B cell (primary cell): ENCODE measurements around the gene RALB. TPM values are rescaled to one million over a fixed set of nuclear protein-coding genes. Genes with fewer than 3 reads are reported as not detected.

Source experiments
- ATAC-seq: fragments of 200-7000 bp; cut with Tn5 transposase; one replicate; pipeline ENCODE4 v1.10.0; 2021; ENCODE audit warnings: low read depth, mild to moderate bottlenecking, moderate number of reproducible peaks, moderate library complexity
- CTCF ChIA-PET: fragments of 350-600 bp; sonication (Branson Sonifier 250); formaldehyde crosslinking; loops from one replicate; lab custom pipeline; 2021; ENCODE audit warnings: antibody characterized with exemption, inconsistent platforms; lab: Charles Lee
- POLR2A ChIA-PET: fragments of 350-600 bp; sonication (Branson Sonifier 250); formaldehyde crosslinking; loops from one replicate; lab custom pipeline; 2021; ENCODE audit warnings: antibody characterized with exemption; lab: Charles Lee
- DNase-seq: peaks from one replicate; pipeline ENCODE4 v3.0.0; 2013
- H2AFZ ChIP-seq: 2 replicates; pipeline ENCODE4 v1.6.1; 2012; ENCODE audit warnings: mild to moderate bottlenecking, low read depth, low read length; ENCODE audit not compliant: insufficient read depth, poor library complexity, severe bottlenecking
- H3K27ac ChIP-seq, 2 donors: 1 replicate in 1 of 2; 2 replicates in 1 of 2; pipeline ENCODE4 v1.5.1; 2012 to 2013; ENCODE audit warnings: low read length in 2 of 2, mild to moderate bottlenecking in 2 of 2, moderate library complexity in 1 of 2
- H3K27me3 ChIP-seq, 4 experiments: fragments of 200-600 bp in 1 of 4; sonication (generic) in 1 of 4; replicated peaks in 1 of 4; 1 replicate in 2 of 4; 2 replicates in 2 of 4; pipeline versions ENCODE4 v1.6.1 to v1.7.0; 2013 to 2016; ENCODE audit warnings: low read length in 3 of 4, mild to moderate bottlenecking in 2 of 4, mixed read lengths in 1 of 4, moderate library complexity in 1 of 4; ENCODE audit not compliant: insufficient read depth in 4 of 4, control insufficient read depth in 3 of 4; ENCODE audit errors: control extremely low read depth in 1 of 4
- H3K36me3 ChIP-seq, 2 experiments: replicated peaks in 1 of 2; 1 replicate in 1 of 2; 2 replicates in 1 of 2; pipeline versions ENCODE4 v1.6.1 to v1.7.1; 2013; ENCODE audit warnings: low read length in 1 of 2; ENCODE audit not compliant: insufficient read depth in 2 of 2, control insufficient read depth in 1 of 2; ENCODE audit errors: control extremely low read depth in 1 of 2, extremely low read depth in 1 of 2
- H3K4me1 ChIP-seq, 2 donors: fragments of 200-600 bp in 1 of 2; sonication (generic) in 1 of 2; 1 replicate in 1 of 2; 2 replicates in 1 of 2; pipeline versions ENCODE4 v1.5.1 to v1.6.1; 2013 to 2017; ENCODE audit warnings: low read length in 2 of 2; ENCODE audit not compliant: control insufficient read depth in 2 of 2, insufficient read depth in 2 of 2
- H3K4me2 ChIP-seq: replicated peaks from 2 replicates; pipeline ENCODE3; 2012; ENCODE audit warnings: mild to moderate bottlenecking, low read depth, low read length; ENCODE audit not compliant: poor library complexity, severe bottlenecking
- H3K4me3 ChIP-seq, 5 experiments: fragments of 200-600 bp in 1 of 5; sonication (generic) in 1 of 5; 1 replicate in 3 of 5; 2 replicates in 2 of 5; pipeline versions ENCODE4 v1.5.1 to v1.7.0; 2011 to 2016; ENCODE audit warnings: low read length in 4 of 5, mild to moderate bottlenecking in 4 of 5, low read depth in 2 of 5, control low read depth in 1 of 5, moderate library complexity in 1 of 5; ENCODE audit not compliant: insufficient read depth in 1 of 5; ENCODE audit errors: control extremely low read depth in 1 of 5, extremely low read depth in 1 of 5
- H3K79me2 ChIP-seq: fragments of 200-600 bp; sonication (generic); one replicate; pipeline ENCODE4 v1.6.0; 2016; ENCODE audit warnings: low read length; ENCODE audit not compliant: control insufficient read depth, insufficient read depth
- H3K9ac ChIP-seq: fragments of 200-600 bp; sonication (generic); 2 replicates; pipeline ENCODE4 v1.6.1; 2017; ENCODE audit warnings: mild to moderate bottlenecking, low read length, moderate library complexity
- H3K9me3 ChIP-seq, 3 donors: one replicate each; pipeline versions ENCODE4 v1.6.1 to v1.7.1; 2013; ENCODE audit warnings: low read length in 2 of 3; ENCODE audit not compliant: control insufficient read depth in 2 of 3, insufficient read depth in 1 of 3; ENCODE audit errors: control extremely low read depth in 1 of 3
- H4K20me1 ChIP-seq: 2 replicates; pipeline ENCODE4 v1.6.0; 2012; ENCODE audit warnings: mild to moderate bottlenecking, low read length; ENCODE audit not compliant: insufficient read depth, control insufficient read depth, poor library complexity, severe bottlenecking
- H3K27ac Mint-ChIP-seq: one replicate; pipeline ENCODE4 v1.8.0; 2021; ENCODE audit warnings: mixed read lengths
- H3K27me3 Mint-ChIP-seq: one replicate; pipeline ENCODE4 v1.8.0; 2021; ENCODE audit warnings: mixed read lengths
- H3K4me1 Mint-ChIP-seq: one replicate; pipeline ENCODE4 v1.8.0; 2021; ENCODE audit warnings: mixed read lengths
- H3K4me3 Mint-ChIP-seq: one replicate; pipeline ENCODE4 v1.8.0; 2021; ENCODE audit warnings: mixed read lengths
- H3K9me3 Mint-ChIP-seq: one replicate; pipeline ENCODE4 v1.8.0; 2022; ENCODE audit warnings: mixed read lengths; ENCODE audit not compliant: insufficient read depth
- EZH2 ChIP-seq: IDR thresholded peaks from 2 replicates; pipeline ENCODE4 v1.6.1; 2012; ENCODE audit warnings: borderline replicate concordance, low read depth, mild to moderate bottlenecking, moderate library complexity, low read length; ENCODE audit not compliant: insufficient read depth, poor library complexity, severe bottlenecking
- WGBS: methylation state at CpG from one replicate; pipeline ENCODE4 v1.1.5; 2013; ENCODE audit warnings: missing lambda C conversion rate; ENCODE audit not compliant: insufficient coverage; 5-methylcytosine and 5-hydroxymethylcytosine counted together
- intact Hi-C: fragments of 100-400 bp; cut with micrococcal nuclease; formaldehyde crosslinking; loops from one replicate; pipeline ENCODE4 v1.10.0; 2022
- polyA plus RNA-seq: library from polyadenylated mRNA; depleted of rRNA; stranded (reverse); fragments of >200 nt; gene quantifications from 2 replicates; pipeline ENCODE4 v1.2.3, GENCODE V29; 2012
- total RNA-seq, 2 donors: library from RNA; stranded (reverse); fragments of 120-200 nt in 1 of 2; gene quantifications; 1 replicate in 1 of 2; 2 replicates in 1 of 2; pipeline versions ENCODE4 v1.2.3 to v1.2.4, GENCODE V29; 2013 to 2022
- TF ChIP-seq, protein P1 (sequence below): fragments of 200-600 bp; IDR thresholded peaks from one replicate; pipeline ENCODE4 v1.8.0; 2022; ENCODE audit warnings: antibody characterized with exemption, mild to moderate bottlenecking

RALB gene
- total and polyA plus RNA-seq, 2 donors (not counting 1 experiment from before 2014, with no cell fraction given) = 19.3 to 35.9 TPM

DNA sequence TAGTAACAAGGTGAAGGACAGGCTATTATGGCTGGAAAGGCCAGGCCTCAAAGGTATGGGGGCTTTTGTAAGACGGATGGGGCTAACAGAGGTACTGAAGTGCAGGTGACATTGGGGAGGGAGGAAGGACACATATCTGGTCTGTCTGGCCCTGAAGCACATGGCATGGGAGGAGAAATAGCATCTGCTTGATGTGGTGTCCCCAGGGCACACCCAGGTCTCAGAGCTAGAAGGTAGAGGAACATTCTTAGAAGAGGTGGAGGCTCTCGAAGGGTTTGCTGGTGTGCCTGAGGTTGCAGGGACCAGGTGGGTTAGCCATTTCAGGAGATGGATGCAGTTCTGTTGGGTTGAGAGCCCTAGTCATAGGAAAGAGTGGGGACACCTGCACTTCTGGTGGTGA, 9.5 kb downstream of the RALB start:
- no peak for ATAC-seq
- H3K9me3 ChIP-seq = peaks cover 0 to 16% (median 7%) of the 10 kb centered on the region in 3 donors
- no peak overlapping the region for H3K27ac ChIP-seq
- Mint-ChIP-seq H3K4me3 (no peak overlapping the region), H3K9me3 (peaks cover 4% of the 10 kb centered on the region), H3K4me1 (peaks cover 33% of the 10 kb centered on the region), H3K27me3 (no peaks in the 10 kb centered on the region), H3K27ac (no peak overlapping the region)
- CTCF ChIA-PET = interaction anchor here (0.9 to 1.3 kb wide), 2 partner anchors 13 to 30 kb away, joined by 3 read pairs; no protein-coding TSS in a partner anchor
- H4K20me1 ChIP-seq = peaks cover 66% of the 10 kb centered on the region
- TF ChIP-seq, protein P1, sequence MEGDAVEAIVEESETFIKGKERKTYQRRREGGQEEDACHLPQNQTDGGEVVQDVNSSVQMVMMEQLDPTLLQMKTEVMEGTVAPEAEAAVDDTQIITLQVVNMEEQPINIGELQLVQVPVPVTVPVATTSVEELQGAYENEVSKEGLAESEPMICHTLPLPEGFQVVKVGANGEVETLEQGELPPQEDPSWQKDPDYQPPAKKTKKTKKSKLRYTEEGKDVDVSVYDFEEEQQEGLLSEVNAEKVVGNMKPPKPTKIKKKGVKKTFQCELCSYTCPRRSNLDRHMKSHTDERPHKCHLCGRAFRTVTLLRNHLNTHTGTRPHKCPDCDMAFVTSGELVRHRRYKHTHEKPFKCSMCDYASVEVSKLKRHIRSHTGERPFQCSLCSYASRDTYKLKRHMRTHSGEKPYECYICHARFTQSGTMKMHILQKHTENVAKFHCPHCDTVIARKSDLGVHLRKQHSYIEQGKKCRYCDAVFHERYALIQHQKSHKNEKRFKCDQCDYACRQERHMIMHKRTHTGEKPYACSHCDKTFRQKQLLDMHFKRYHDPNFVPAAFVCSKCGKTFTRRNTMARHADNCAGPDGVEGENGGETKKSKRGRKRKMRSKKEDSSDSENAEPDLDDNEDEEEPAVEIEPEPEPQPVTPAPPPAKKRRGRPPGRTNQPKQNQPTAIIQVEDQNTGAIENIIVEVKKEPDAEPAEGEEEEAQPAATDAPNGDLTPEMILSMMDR = no peak
- no peak for TF ChIP-seq EZH2
- peaks cover 82% of the 10 kb centered on the region for H3K79me2 ChIP-seq
- no peak overlapping the region for H3K9ac ChIP-seq
- POLR2A ChIA-PET = no interaction called here
- H3K27me3 ChIP-seq = no peaks in the 10 kb centered on the region
- no peak overlapping the region for H3K4me2 ChIP-seq
- WGBS = 54% methylated on average over 2 of the region's 2 CpGs
- peaks cover 0 to 3% of the 10 kb centered on the region in 2 experiments for H3K36me3 ChIP-seq
- H2AFZ ChIP-seq = no peak overlapping the region
- peaks cover 34 to 52% of the 10 kb centered on the region in 2 donors for H3K4me1 ChIP-seq
- intact Hi-C loops = no loop called here
- no peak overlapping the region for H3K4me3 ChIP-seq
- no peak for DNase-seq

DNA sequence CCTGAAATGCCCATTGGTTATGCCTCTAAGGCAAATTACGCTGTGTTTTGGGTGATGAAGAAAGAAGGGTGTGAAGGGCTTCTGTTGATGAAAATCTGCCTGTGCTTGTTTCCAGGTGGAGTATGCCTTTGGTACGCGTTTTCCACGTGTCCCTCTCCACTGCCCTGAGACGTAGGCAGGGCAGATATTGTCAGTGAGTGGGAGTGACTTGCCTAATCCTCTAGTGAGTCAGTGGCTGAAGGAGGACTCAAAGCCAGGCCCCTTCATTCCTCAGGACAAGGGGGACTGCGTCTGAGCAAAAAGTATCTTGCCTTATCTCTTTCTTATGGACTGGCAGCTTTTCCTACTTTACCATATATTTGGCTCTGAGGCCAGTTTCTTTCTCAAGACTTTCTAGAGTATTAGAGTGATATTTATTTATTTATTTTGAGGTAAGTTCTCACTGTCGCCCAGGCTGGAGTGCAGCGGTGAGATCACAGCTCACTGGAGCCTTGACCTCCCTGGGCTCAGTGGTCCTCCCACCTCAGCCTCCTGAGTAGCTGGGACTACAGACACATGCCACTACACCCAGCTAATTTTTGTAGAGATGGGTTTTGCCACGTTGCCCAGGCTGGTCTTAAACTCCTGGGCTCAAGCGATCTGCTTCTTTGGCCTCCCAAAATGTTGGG, 10.2 kb downstream of the RALB start:
- H3K4me3 Mint-ChIP-seq = no peak overlapping the region
- CTCF ChIA-PET = interaction anchor here (0.9 kb wide), 1 partner anchor 50 kb away, joined by 3 read pairs; no protein-coding TSS in a partner anchor

More for the DNA sequence above, 10.2 kb downstream of the RALB start:
- no peaks in the 10 kb centered on the region for H3K27me3 Mint-ChIP-seq
- Histone ChIP-seq H3K9me3 (peaks cover 0 to 16% (median 7%) of the 10 kb centered on the region in 3 donors), H2AFZ (no peak overlapping the region), H3K9ac (no peak overlapping the region), H3K4me2 (no peak overlapping the region), H3K27ac (no peak overlapping the region), H3K27me3 (no peaks in the 10 kb centered on the region), H3K4me3 (no peak overlapping the region), H4K20me1 (peaks cover 62% of the 10 kb centered on the region), H3K4me1 (peaks cover 29 to 44% of the 10 kb centered on the region in 2 donors), H3K79me2 (peaks cover 79% of the 10 kb centered on the region), H3K36me3 (peaks cover 0 to 3% of the 10 kb centered on the region in 2 experiments)
- no peak for TF ChIP-seq EZH2
- TF ChIP-seq, protein P1 = no peak
- intact Hi-C loops = no loop called here
- H3K9me3 Mint-ChIP-seq = peaks cover 4% of the 10 kb centered on the region
- no peak overlapping the region for H3K27ac Mint-ChIP-seq
- DNase-seq (no peak), ATAC-seq (no peak)
- POLR2A ChIA-PET = no interaction called here
- WGBS = 80% methylated on average over 7 of the region's 10 CpGs
- H3K4me1 Mint-ChIP-seq = peaks cover 30% of the 10 kb centered on the region
